NCI-H2029 treated with DMSO at 0.1 percent for 48 hours (cell line): Measurements from ENCODE around the gene GFM1.
A peak's percentile ranks its signal among the peaks of the same experiment; 100 is the strongest.
"Not testable (repeated sequence)": the region's sequence is repeated elsewhere in the genome, so short reads cannot be mapped to it uniquely, and the experiment has no call there.

Experiments used
- DNase-seq: peaks from one replicate; lab custom pipeline; 2025; lab: John Stamatoyannopoulos, UW

Gene GFM1

GRCh38 chr3:158678687-158679086 lies 34.4 kb downstream of the GFM1 start:
- DNase-seq: no peak

- DNase-seq: no peak
Measured at GRCh38 chr3:158679547-158680000, 35.2 kb downstream of the GFM1 start.

- no peak for DNase-seq
Measured at GRCh38 chr3:158680861-158681260, 36.5 kb downstream of the GFM1 start.

- DNase-seq: no peak
Measured at GRCh38 chr3:158683230-158683962, 39.1 kb downstream of the GFM1 start.

GRCh38 chr3:158685159-158685558 lies 40.8 kb downstream of the GFM1 start:
- DNase-seq: no peak

GRCh38 chr3:158693866-158694456 lies 49.6 kb downstream of the GFM1 start:
- DNase-seq: not testable (repeated sequence)

GRCh38 chr3:158696618-158697017 lies 52.3 kb downstream of the GFM1 start:
- peak; percentile 1 for DNase-seq

- DNase-seq: no peak
Measured at GRCh38 chr3:158700559-158700958, 56.2 kb downstream of the GFM1 start.

- no peak for DNase-seq
Measured at GRCh38 chr3:158701420-158702065, 57.2 kb downstream of the GFM1 start.

- no peak for DNase-seq
Measured at GRCh38 chr3:158702815-158703481, 58.6 kb downstream of the GFM1 start.

- DNase-seq: no peak
Measured at GRCh38 chr3:158703566-158703965, 59.2 kb downstream of the GFM1 start.

GRCh38 chr3:158709666-158710083 lies 65.3 kb downstream of the GFM1 start:
- no peak for DNase-seq

- DNase-seq: no peak
Measured at GRCh38 chr3:158710601-158711000, 66.3 kb downstream of the GFM1 start.

- DNase-seq: no peak
Measured at GRCh38 chr3:158711886-158712285, 67.6 kb downstream of the GFM1 start.

- no peak for DNase-seq
Measured at GRCh38 chr3:158712443-158712842, 68.1 kb downstream of the GFM1 start.

- no peak for DNase-seq
Measured at GRCh38 chr3:158713094-158713499, 68.8 kb downstream of the GFM1 start.

- DNase-seq: no peak
Measured at GRCh38 chr3:158717576-158717975, 73.2 kb downstream of the GFM1 start.

- DNase-seq: no peak
Measured at GRCh38 chr3:158718490-158719170, 74.3 kb downstream of the GFM1 start.

- no peak for DNase-seq
Measured at GRCh38 chr3:158722108-158722507, 77.8 kb downstream of the GFM1 start.

- DNase-seq: no peak
Measured at GRCh38 chr3:158723991-158724390, 79.7 kb downstream of the GFM1 start.

- no peak for DNase-seq
Measured at GRCh38 chr3:158725348-158726011, 81.2 kb downstream of the GFM1 start.
